Smooth muscle cell (in vitro differentiated cells): ENCODE results near the gene AHNAK. TPM values are rescaled to one million over a fixed set of nuclear protein-coding genes. Genes with fewer than 3 reads are reported as not detected.

Experiments used
- DNase-seq: peaks from one replicate; lab custom pipeline; 2025; ENCODE audit not compliant: unreplicated experiment; lab: John Stamatoyannopoulos, UW
- H2AFZ ChIP-seq: fragments of 200-600 bp; sonication (generic); 2 replicates; pipeline ENCODE4 v1.6.0; 2016; ENCODE audit warnings: antibody characterized with exemption, low read depth, mild to moderate bottlenecking
- H3F3A ChIP-seq: fragments of 200-600 bp; sonication (generic); 2 replicates; pipeline ENCODE4 v1.6.0; 2017; ENCODE audit warnings: antibody characterized with exemption, low read depth
- H3K27ac ChIP-seq: fragments of 200-600 bp; sonication (generic); 2 replicates; pipeline ENCODE4 v1.5.1; 2016; ENCODE audit warnings: low read depth, mild to moderate bottlenecking
- H3K27me3 ChIP-seq: fragments of 200-600 bp; sonication (generic); 2 replicates; pipeline ENCODE4 v1.6.1; 2016; ENCODE audit warnings: low read depth, mild to moderate bottlenecking
- H3K36me3 ChIP-seq: fragments of 200-600 bp; sonication (generic); 2 replicates; pipeline ENCODE4 v1.5.1; 2016; ENCODE audit warnings: low read depth
- H3K4me1 ChIP-seq: fragments of 200-600 bp; sonication (generic); 2 replicates; pipeline ENCODE4 v1.5.1; 2016; ENCODE audit warnings: low read depth
- H3K4me2 ChIP-seq: fragments of 200-600 bp; sonication (generic); 2 replicates; pipeline ENCODE4 v1.6.0; 2016; ENCODE audit warnings: mild to moderate bottlenecking
- H3K4me3 ChIP-seq: fragments of 200-600 bp; sonication (generic); 2 replicates; pipeline ENCODE4 v1.5.1; 2016; ENCODE audit warnings: mild to moderate bottlenecking
- H3K79me2 ChIP-seq: fragments of 200-600 bp; sonication (generic); 2 replicates; pipeline ENCODE4 v1.6.0; 2016; ENCODE audit warnings: low read depth, mild to moderate bottlenecking
- H3K9ac ChIP-seq: fragments of 200-600 bp; sonication (generic); 2 replicates; pipeline ENCODE4 v1.6.0; 2016; ENCODE audit warnings: low read depth
- H3K9me3 ChIP-seq: fragments of 200-600 bp; sonication (generic); replicated peaks from 2 replicates; pipeline ENCODE4 v1.5.1; 2016; ENCODE audit warnings: low read depth
- H4K20me1 ChIP-seq: fragments of 200-600 bp; sonication (generic); 2 replicates; pipeline ENCODE4 v1.6.0; 2016; ENCODE audit warnings: low read depth
- CTCF ChIP-seq: fragments of 200-600 bp; sonication (generic); IDR thresholded peaks from 2 replicates; pipeline ENCODE4 v1.5.1; 2017; ENCODE audit warnings: borderline replicate concordance, mild to moderate bottlenecking, antibody characterized with exemption; ENCODE audit not compliant: insufficient read depth, poor library complexity, severe bottlenecking
- WGBS: methylation state at CpG from one replicate; pipeline ENCODE4 v1.1.7; 2016; ENCODE audit warnings: low lambda C conversion rate; 5-methylcytosine and 5-hydroxymethylcytosine counted together
- polyA plus RNA-seq: library from polyadenylated mRNA; unstranded; fragments of >200 nt; fragmentation: Nextera tagmentation; extraction: Ambion mirVana; gene quantifications from 2 replicates; pipeline ENCODE4 v1.2.1, GENCODE V29; 2016
- total RNA-seq: library from RNA; depleted of rRNA; stranded (reverse); fragments of >200 nt; gene quantifications from 2 replicates; pipeline ENCODE4 v1.2.3, GENCODE V29; 2014

AHNAK gene
- total and polyA plus RNA-seq, 2 experiments from 2014 or later = 27.2 to 229 TPM

DNA sequence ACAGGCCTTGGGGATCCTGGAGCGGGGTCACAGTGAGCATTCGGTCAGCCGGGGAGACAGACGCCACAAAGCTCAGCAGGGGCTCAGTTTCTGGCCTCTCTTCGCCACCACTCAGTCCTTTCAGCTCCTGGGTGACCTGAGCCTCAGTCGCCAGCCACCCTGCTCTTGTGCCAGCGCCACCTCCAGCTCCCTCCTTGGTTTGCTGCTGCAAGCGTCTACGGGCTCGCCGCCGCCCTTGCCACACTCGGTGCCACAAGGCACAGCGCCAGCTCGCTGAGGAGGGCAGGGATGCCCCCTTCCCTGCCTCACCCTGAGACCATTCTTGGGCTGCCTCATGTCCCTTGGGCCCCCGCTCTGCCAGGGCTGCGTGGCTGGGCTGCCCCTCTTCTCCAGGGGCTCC, 28.6 kb upstream of the AHNAK start:
- no peak for DNase-seq
- H3K36me3 ChIP-seq = peaks cover 3% of the 10 kb centered on the region
- no peak overlapping the region for H2AFZ ChIP-seq

DNA sequence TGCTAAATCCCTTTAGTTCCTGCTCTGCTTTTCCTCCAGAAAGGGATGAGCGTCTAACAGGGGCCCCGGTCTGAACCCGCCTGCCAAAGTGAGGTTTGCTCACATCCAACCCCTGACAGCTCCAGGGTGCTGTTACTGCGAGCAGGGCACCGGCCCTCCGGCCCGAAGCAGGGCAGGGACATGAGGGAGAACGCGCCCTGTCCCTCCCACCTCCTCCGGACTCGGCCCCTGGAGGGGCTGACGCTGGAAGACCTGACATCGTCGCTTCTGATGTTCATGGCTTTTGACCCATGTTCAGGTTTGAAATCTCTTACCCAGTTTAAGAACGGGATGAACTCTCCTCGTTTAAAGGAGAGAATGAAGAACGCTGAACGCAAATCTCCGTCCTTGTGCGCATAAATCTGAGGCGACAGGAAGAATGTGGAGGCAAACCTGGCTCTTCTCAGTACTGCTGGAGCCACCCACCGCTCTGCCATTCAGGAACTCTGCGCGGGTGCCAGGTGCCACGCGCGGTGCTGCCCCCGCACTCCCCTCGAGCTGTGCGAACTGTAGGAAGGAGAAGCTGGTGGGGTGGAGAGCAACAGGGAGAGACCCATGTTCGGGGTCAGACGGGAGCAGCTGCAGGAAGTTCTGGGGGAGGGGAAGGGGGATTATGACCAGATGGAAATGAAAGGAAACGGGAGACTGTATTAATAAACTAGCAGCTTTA, 27.9 kb upstream of the AHNAK start:
- 3% methylated on average over 33 of the region's 33 CpGs for WGBS
- no peaks in the 10 kb centered on the region for H3K9me3 ChIP-seq
- H3K4me1 ChIP-seq = peaks cover 11% of the 10 kb centered on the region
- no peak for DNase-seq
- H4K20me1 ChIP-seq = peaks cover 37% of the 10 kb centered on the region
- no peaks in the 10 kb centered on the region for H3K27me3 ChIP-seq
- H2AFZ ChIP-seq = peak overlapping the region; percentile 32
- peak overlapping the region; percentile 97 for H3K4me3 ChIP-seq
- H3K9ac ChIP-seq = peak overlapping the region; percentile 97
- H3K27ac ChIP-seq = peak overlapping the region; percentile 94
- no peak for TF ChIP-seq CTCF
- peaks cover 64% of the 10 kb centered on the region for H3K79me2 ChIP-seq
- peak overlapping the region; percentile 91 for H3K4me2 ChIP-seq
- H3K36me3 ChIP-seq = no peaks in the 10 kb centered on the region
- H3F3A ChIP-seq = peaks cover 5% of the 10 kb centered on the region

More for the DNA sequence above, 28.6 kb upstream of the AHNAK start:
- no peaks in the 10 kb centered on the region for H3K27me3 ChIP-seq
- peaks cover 31% of the 10 kb centered on the region for H4K20me1 ChIP-seq
- peak overlapping the region; percentile 91 for H3K4me2 ChIP-seq
- H3K9ac ChIP-seq = peak overlapping the region; percentile 97
- peaks cover 11% of the 10 kb centered on the region for H3K4me1 ChIP-seq
- 74% methylated on average over 17 of the region's 17 CpGs for WGBS
- TF ChIP-seq CTCF = no peak
- peak overlapping the region; percentile 97 for H3K4me3 ChIP-seq
- no peaks in the 10 kb centered on the region for H3K9me3 ChIP-seq
- H3K79me2 ChIP-seq = peaks cover 58% of the 10 kb centered on the region
- H3F3A ChIP-seq = peaks cover 5% of the 10 kb centered on the region
- H3K27ac ChIP-seq = peak overlapping the region; percentile 94

DNA sequence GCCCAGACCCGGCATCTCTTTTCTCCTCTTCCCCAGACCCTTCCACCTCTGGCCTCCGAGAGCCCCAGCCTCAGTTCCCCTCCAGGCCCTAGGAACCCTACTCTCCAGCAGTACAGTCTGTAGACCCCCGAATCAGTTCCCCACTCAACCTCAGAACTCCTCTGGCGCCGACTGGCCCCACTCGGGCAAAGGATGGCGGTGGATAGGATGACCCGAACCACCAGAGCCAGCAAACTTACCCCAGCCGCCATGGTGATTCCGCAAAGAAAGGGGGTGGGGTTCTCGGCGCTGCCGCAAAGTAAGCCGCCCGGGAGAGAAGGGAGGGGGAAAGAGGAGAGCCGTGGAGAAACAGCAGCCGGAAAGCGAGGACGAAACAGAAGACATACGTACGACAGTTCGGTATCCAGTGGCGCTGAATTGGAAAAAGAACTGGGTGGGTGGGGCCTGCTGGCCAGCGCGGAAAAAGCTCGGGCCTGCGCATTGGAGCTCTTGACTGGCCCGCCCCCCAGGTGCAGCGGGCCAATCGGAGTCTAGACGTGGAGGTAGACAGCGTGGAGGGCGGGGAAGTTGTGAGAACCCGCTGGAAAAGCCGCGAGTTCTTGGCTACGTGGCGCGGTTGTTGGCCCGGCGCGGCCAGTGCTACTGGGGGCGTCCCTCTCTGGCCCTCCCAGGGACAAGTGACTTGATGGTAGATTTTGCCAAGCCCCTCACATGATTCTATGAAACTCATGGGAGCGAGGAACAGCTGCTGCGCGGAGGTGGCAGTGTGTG, 27.2 kb upstream of the AHNAK start, which contains the start of gene EEF1G:
Gene EEF1G (minus strand): TSS at position 300 of the 771 bp plus-strand sequence. CDS start 49 bp downstream, at position 251.
- Histone ChIP-seq H3K79me2 (peaks cover 70% of the 10 kb centered on the region), H3K4me3 (peak within 1 kb of the TSS; percentile 97), H3K9me3 (no peaks in the 10 kb centered on the region), H3K27me3 (no peaks in the 10 kb centered on the region), H3K27ac (peak within 1 kb of the TSS; percentile 94), H3F3A (peaks cover 5% of the 10 kb centered on the region), H2AFZ (peak within 1 kb of the TSS; percentile 84), H4K20me1 (peaks cover 44% of the 10 kb centered on the region), H3K4me1 (peaks cover 11% of the 10 kb centered on the region), H3K4me2 (peak within 1 kb of the TSS; percentile 92), H3K9ac (peak within 1 kb of the TSS; percentile 97), H3K36me3 (no peaks in the 10 kb centered on the region)
- 1% methylated on average over 46 of the region's 46 CpGs for WGBS
- peak; percentile 90 for DNase-seq
- TF ChIP-seq CTCF = no peak
